Naive thymus-derived CD8-positive, alpha-beta T cell (primary cell): ENCODE results near the gene CALN1. TPM values are rescaled to one million over a fixed set of nuclear protein-coding genes. Genes with fewer than 3 reads are reported as not detected.
A peak's percentile ranks its signal among the peaks of the same experiment; 100 is the strongest.
"Not testable (repeated sequence)": the region's sequence is repeated elsewhere in the genome, so short reads cannot be mapped to it uniquely, and the experiment has no call there.

Source experiments
- ATAC-seq, 2 donors: fragments of 150-1000 bp; cut with Tn5 transposase in 1 of 2; sonication (Bioruptor Pico), chemical (Tn5 transposase) in 1 of 2; 1 replicate in 1 of 2; 2 replicates in 1 of 2; pipeline ENCODE4 v1.10.0; 2021; ENCODE audit warnings: mild to moderate bottlenecking in 2 of 2, moderate library complexity in 2 of 2
- POLR2A ChIA-PET: fragments of 350-600 bp; sonication (Branson Sonifier 250); formaldehyde crosslinking; loops from one replicate; lab custom pipeline; 2021; ENCODE audit warnings: antibody characterized with exemption; lab: Charles Lee
- DNase-seq, 10 donors: peaks; one replicate each; pipeline versions ENCODE4 v3.0.0 to v3.0.0-alpha.2; 2020 to 2022
- H3K27ac Mint-ChIP-seq, 10 donors: one replicate each; pipeline ENCODE4 v1.8.0; 2020 to 2022; ENCODE audit warnings: mild to moderate bottlenecking in 10 of 10, mixed read lengths in 10 of 10, moderate library complexity in 4 of 10, inconsistent platforms in 1 of 10
- H3K27me3 Mint-ChIP-seq, 5 donors: one replicate each; pipeline ENCODE4 v1.8.0; 2021 to 2022; ENCODE audit warnings: mixed read lengths in 5 of 5
- H3K36me3 Mint-ChIP-seq, 3 donors: one replicate each; pipeline ENCODE4 v1.8.0; 2020 to 2022; ENCODE audit warnings: mixed read lengths in 3 of 3, mild to moderate bottlenecking in 2 of 3, inconsistent platforms in 1 of 3
- H3K4me1 Mint-ChIP-seq, 4 donors: one replicate each; pipeline ENCODE4 v1.8.0; 2021 to 2022; ENCODE audit warnings: mixed read lengths in 4 of 4
- H3K4me3 Mint-ChIP-seq, 10 donors: one replicate each; pipeline ENCODE4 v1.8.0; 2020 to 2022; ENCODE audit warnings: mild to moderate bottlenecking in 10 of 10, mixed read lengths in 10 of 10, moderate library complexity in 6 of 10, inconsistent platforms in 1 of 10
- H3K9me3 Mint-ChIP-seq, 9 donors: one replicate each; pipeline ENCODE4 v1.8.0; 2020 to 2022; ENCODE audit warnings: mixed read lengths in 9 of 9, mild to moderate bottlenecking in 3 of 9, inconsistent platforms in 1 of 9, moderate library complexity in 1 of 9
- polyA plus RNA-seq, 3 donors: library from polyadenylated mRNA; unstranded; fragments of 300-500 nt; fragmentation: Illumina TruSeq; gene quantifications; one replicate each; pipeline ENCODE4 v1.2.3, GENCODE V29; 2021
- total RNA-seq, 8 experiments: library from RNA in 2 of 8; stranded (reverse) in 2 of 8; gene quantifications; one replicate each; pipeline ENCODE4 v1.2.3 and lab custom pipeline; 2021 to 2026

Gene CALN1
- total and polyA plus RNA-seq, 5 experiments from 2014 or later = 0.15 TPM; not detected in 4

GRCh38 chr7:72092769-72093168 lies 319.4 kb downstream of the CALN1 start:
- ATAC-seq (no peak), DNase-seq (no peak)
- H3K4me1 Mint-ChIP-seq = no peaks in the 10 kb centered on the region
- H3K36me3 Mint-ChIP-seq = no peaks in the 10 kb centered on the region
- H3K4me3 Mint-ChIP-seq = no peak overlapping the region
- H3K9me3 Mint-ChIP-seq = peaks cover 0 to 12% (median 4%) of the 10 kb centered on the region in 9 donors
- no peak overlapping the region for H3K27ac Mint-ChIP-seq
- POLR2A ChIA-PET = no interaction called here
- no peaks in the 10 kb centered on the region for H3K27me3 Mint-ChIP-seq

DNA sequence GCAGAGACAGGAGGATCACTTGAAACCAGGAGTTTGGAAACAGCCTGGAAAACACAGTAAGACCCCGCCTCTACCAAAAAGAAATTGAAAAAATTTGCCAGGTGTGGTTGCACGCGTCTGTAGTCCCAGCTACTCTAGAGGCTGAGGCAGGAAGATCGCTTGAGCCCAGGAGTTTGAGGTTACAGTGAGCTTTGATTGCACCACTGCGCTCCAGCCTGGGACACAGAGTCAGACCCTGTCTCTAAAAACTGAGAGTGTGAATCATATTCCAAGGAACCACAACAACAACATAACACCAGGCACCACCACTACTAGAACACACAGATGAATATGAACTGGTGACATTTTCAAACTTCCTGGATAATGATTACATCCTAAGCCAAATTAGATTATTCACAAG lies 324.2 kb downstream of the CALN1 start:
- Mint-ChIP-seq H3K4me1 (no peaks in the 10 kb centered on the region), H3K27ac (no peak overlapping the region), H3K36me3 (no peaks in the 10 kb centered on the region), H3K27me3 (no peaks in the 10 kb centered on the region), H3K9me3 (peaks cover 0 to 10% (median 4%) of the 10 kb centered on the region in 9 donors), H3K4me3 (no peak overlapping the region)
- POLR2A ChIA-PET = no interaction called here
- ATAC-seq = no peak
- DNase-seq = no peak

GRCh38 chr7:72080865-72081510 lies 331.1 kb downstream of the CALN1 start:
- Mint-ChIP-seq H3K9me3 (peaks cover 0 to 4% (median 0%) of the 10 kb centered on the region in 9 donors), H3K4me1 (peaks cover 0 to 4% (median 0%) of the 10 kb centered on the region in 4 donors), H3K27ac (no peak overlapping the region), H3K36me3 (no peaks in the 10 kb centered on the region), H3K4me3 (no peak overlapping the region), H3K27me3 (no peaks in the 10 kb centered on the region)
- no peak for ATAC-seq
- no peak for DNase-seq
- POLR2A ChIA-PET = no interaction called here

DNA sequence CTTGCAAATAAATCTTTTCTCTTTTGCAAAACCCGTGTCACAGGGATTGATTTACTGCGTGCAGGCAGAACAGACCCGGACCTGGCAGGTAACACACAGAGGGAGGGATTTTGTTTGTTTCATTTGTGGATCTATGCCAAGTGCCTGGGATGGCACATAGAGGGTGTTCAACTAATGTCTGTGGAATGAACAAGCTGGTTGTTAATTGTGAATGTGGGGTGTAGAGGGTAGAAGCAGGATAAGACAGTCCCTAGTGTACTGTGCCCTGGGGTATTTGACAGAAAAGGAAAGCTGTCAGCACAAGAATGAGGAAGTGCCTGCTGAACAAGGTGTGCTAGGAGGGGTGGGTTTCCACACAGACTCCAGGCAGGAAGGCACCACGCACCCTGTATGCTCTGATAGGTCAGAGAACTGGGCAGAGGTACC lies 331.8 kb downstream of the CALN1 start:
- Mint-ChIP-seq H3K36me3 (no peaks in the 10 kb centered on the region), H3K27ac (peak overlapping the region in 1 of 10 donors; percentile 65), H3K9me3 (peaks cover 0 to 8% (median 0%) of the 10 kb centered on the region in 9 donors), H3K4me1 (peaks cover 0 to 4% (median 0%) of the 10 kb centered on the region in 4 donors), H3K27me3 (no peaks in the 10 kb centered on the region), H3K4me3 (no peak overlapping the region)
- DNase-seq = no peak
- POLR2A ChIA-PET = no interaction called here
- no peak for ATAC-seq

DNA sequence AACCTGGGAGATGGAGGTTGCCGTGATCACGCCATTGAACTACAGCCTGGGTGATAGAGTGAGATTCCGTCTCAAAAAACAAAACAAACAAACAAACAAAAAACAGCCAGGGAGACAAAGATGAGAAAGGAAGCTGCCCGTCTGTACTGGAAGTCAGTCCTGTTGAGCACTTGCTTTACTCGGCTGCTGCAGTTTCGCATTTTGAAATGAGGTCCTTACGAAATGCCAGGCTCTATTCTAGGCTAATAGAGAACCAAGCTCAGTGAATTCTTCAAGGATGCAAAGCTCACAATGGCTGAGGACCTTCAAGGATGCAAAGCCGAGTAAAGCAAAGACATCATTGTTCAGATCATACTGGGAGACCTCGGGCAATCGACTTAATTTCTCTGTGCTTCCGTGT lies 333.3 kb downstream of the CALN1 start:
- Mint-ChIP-seq H3K9me3 (peaks cover 0 to 9% (median 2%) of the 10 kb centered on the region in 9 donors), H3K4me3 (no peak overlapping the region), H3K4me1 (peaks cover 0 to 4% (median 0%) of the 10 kb centered on the region in 4 donors), H3K27me3 (no peaks in the 10 kb centered on the region), H3K36me3 (peaks cover 0 to 3% (median 0%) of the 10 kb centered on the region in 3 donors), H3K27ac (no peak overlapping the region)
- no peak for DNase-seq
- POLR2A ChIA-PET = no interaction called here
- ATAC-seq = no peak

DNA sequence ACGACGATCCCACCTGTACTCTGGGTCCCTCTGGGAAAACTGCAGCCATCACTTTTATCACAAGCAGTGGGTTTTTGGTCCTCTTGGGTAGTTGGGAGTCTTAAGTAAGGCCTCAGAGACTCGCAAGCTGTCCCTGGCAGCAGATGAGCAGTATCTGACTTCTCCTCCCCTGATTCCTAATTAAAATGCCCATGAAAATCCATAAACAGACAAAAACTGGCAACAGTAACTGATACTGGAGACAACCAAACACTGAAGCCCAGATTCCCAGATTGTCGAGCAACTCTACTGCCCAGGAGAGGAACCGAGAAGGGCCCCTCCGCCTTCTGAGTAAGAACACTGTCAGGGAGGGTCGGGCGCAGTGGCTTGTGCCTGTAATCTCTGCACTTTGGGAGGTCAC lies 333.8 kb downstream of the CALN1 start:
- H3K9me3 Mint-ChIP-seq = peaks cover 0 to 10% (median 6%) of the 10 kb centered on the region in 9 donors
- no peak overlapping the region for H3K27ac Mint-ChIP-seq
- POLR2A ChIA-PET = no interaction called here
- H3K4me3 Mint-ChIP-seq = no peak overlapping the region
- H3K36me3 Mint-ChIP-seq = peaks cover 0 to 4% (median 0%) of the 10 kb centered on the region in 3 donors
- ATAC-seq (no peak), DNase-seq (no peak)
- peaks cover 0 to 4% (median 0%) of the 10 kb centered on the region in 4 donors for H3K4me1 Mint-ChIP-seq
- no peaks in the 10 kb centered on the region for H3K27me3 Mint-ChIP-seq

DNA sequence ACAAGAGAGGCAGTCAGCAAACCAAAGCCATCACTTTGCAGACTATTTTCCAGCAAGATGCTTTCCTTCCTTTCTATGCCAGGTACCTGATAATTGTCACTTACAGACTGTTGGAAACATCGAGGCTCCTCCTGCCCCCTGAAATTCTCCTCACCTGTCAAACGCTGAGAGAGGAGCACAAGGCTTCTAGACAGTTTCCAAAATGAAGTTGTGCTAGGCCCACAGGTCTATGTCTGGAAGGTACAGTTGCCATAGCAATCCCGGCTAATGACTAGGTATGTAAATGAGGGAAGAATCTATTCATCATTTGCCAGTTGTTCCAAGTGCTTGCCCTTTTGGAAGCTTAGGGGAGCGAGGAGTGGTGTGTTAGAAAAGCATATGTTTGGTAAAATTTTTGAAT lies 334.4 kb downstream of the CALN1 start:
- Mint-ChIP-seq H3K4me3 (no peak overlapping the region), H3K27me3 (no peaks in the 10 kb centered on the region), H3K9me3 (peaks cover 0 to 12% (median 7%) of the 10 kb centered on the region in 9 donors), H3K4me1 (peaks cover 0 to 4% (median 0%) of the 10 kb centered on the region in 4 donors), H3K36me3 (peaks cover 0 to 4% (median 3%) of the 10 kb centered on the region in 3 donors), H3K27ac (no peak overlapping the region)
- ATAC-seq = no peak
- DNase-seq = no peak
- POLR2A ChIA-PET = no interaction called here

DNA sequence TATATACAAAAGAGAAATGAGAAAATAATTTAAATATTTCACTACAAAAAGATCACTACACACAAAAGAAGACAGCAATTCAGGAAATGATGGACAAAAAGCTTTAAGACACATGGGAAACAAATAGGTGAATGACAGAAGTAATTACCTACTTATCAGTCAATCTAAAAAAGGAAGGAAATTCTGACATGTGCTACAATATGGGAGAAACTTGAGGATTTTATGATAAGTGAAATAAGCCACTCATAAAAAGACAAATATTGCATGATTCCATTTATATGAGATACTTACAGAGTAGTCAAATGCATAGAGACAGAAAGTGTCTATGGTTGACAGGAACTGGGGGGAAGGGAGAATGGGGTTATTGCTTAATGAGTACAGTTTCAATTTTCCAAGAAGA lies 339.2 kb downstream of the CALN1 start:
- peaks cover 0 to 18% (median 4%) of the 10 kb centered on the region in 3 donors for H3K36me3 Mint-ChIP-seq
- DNase-seq (no peak), ATAC-seq (no peak)
- H3K4me3 Mint-ChIP-seq = no peak overlapping the region
- peaks cover 0 to 3% (median 0%) of the 10 kb centered on the region in 5 donors for H3K27me3 Mint-ChIP-seq
- H3K9me3 Mint-ChIP-seq = peaks cover 10 to 37% (median 26%) of the 10 kb centered on the region in 9 donors
- POLR2A ChIA-PET = no interaction called here
- H3K27ac Mint-ChIP-seq = no peak overlapping the region
- no peaks in the 10 kb centered on the region for H3K4me1 Mint-ChIP-seq

DNA sequence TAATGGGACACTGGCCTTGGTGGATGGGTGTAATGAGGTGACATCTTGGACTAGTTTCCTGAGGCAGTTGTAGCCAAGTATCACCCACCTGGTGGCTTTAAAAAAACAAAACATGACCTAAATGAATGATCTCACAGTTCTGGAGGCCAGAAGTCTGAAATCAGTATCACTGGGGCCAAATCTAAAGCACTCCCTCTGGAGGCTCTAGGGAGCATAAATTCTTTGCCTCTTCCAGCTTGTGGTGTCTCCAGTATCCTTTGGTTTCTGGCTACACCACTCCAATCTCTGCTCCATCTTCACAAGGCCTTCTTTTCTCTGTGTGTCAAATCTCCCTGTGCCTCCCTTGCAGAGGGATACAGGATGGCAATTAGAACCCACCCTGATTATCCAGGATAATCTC lies 342.9 kb downstream of the CALN1 start:
- POLR2A ChIA-PET = no interaction called here
- peaks cover 0 to 18% (median 4%) of the 10 kb centered on the region in 3 donors for H3K36me3 Mint-ChIP-seq
- ATAC-seq = no peak

DNA sequence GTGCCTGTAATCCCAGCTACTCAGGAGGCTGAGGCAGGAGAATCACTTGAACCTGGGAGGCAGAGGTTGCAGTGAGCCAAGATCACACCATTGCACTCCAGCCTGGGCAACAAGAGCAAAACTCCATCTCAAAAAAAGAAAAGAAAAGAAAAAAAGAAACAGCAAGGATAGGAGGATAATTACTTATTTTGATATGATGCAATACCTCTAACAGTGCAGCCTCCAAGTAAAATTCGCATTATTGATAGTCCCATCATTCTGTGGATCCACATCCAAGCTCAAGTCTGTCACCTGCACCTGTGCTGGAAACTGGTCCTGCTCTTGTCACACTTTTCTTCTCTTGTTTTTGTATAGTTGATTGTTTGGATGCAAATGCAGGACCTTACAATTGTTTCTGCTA lies 346.4 kb downstream of the CALN1 start:
- H3K27ac Mint-ChIP-seq, ATAC-seq, DNase-seq, H3K36me3 Mint-ChIP-seq, H3K27me3 Mint-ChIP-seq, POLR2A ChIA-PET, H3K4me1 Mint-ChIP-seq, H3K4me3 Mint-ChIP-seq: not testable (repeated sequence)
- peaks cover 1 to 13% (median 10%) of the 10 kb centered on the region in 9 donors for H3K9me3 Mint-ChIP-seq

More for the DNA sequence above, 342.9 kb downstream of the CALN1 start:
- H3K9me3 Mint-ChIP-seq = peaks cover 8 to 37% (median 26%) of the 10 kb centered on the region in 9 donors
- H3K27me3 Mint-ChIP-seq = peaks cover 0 to 3% (median 0%) of the 10 kb centered on the region in 5 donors
- no peak overlapping the region for H3K4me3 Mint-ChIP-seq
- no peaks in the 10 kb centered on the region for H3K4me1 Mint-ChIP-seq
- no peak for DNase-seq
- no peak overlapping the region for H3K27ac Mint-ChIP-seq

DNA sequence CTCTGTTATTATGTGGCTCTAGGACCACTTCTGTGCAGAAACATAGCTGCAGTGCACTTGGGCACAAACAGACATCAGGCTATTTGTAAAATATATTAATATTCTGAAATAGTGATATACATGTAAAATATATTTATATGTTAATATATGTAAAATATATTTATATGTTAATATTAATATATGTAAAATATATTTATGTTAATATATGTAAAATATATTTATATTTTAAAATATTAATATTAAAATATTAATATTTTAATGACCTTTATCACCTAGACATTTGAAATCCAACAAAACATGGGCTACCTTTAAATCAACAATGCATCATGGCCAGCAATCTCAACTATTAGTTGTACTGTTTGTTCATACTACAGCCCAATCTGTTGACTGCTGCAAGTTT lies 347.2 kb downstream of the CALN1 start:
- Mint-ChIP-seq H3K9me3 (peaks cover 0 to 12% (median 5%) of the 10 kb centered on the region in 9 donors), H3K36me3 (peaks cover 0 to 5% (median 0%) of the 10 kb centered on the region in 3 donors), H3K4me3 (no peak overlapping the region), H3K27ac (no peak overlapping the region), H3K4me1 (no peaks in the 10 kb centered on the region), H3K27me3 (no peaks in the 10 kb centered on the region)
- POLR2A ChIA-PET = no interaction called here
- DNase-seq = no peak
- no peak for ATAC-seq

DNA sequence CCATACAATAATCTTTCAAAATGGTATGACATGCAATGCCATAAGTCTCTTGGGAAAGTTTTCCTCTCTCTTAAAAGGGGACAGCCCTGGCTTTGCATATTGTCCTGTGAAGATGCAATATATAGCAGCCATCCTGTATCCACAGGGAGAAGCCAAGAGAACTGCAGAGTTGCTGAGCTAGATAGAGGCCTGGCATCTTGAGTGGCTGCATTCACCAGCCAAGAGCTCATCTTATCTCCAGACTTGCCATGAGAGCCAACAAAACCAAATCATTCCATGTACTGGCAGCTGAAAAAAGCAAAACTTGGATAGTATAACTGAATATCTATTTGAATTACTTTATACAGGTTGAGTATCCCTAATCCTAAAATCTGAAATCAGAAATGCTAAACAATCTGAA lies 348.8 kb downstream of the CALN1 start:
- Mint-ChIP-seq H3K4me3 (no peak overlapping the region), H3K27ac (no peak overlapping the region), H3K27me3 (no peaks in the 10 kb centered on the region), H3K36me3 (peaks cover 0 to 5% (median 0%) of the 10 kb centered on the region in 3 donors), H3K4me1 (peaks cover 0 to 2% (median 0%) of the 10 kb centered on the region in 4 donors), H3K9me3 (peaks cover 0 to 12% (median 4%) of the 10 kb centered on the region in 9 donors)
- POLR2A ChIA-PET = no interaction called here
- ATAC-seq (no peak), DNase-seq (no peak)

GRCh38 chr7:72062666-72063065 lies 349.5 kb downstream of the CALN1 start:
- no peak for ATAC-seq
- H3K27ac Mint-ChIP-seq = no peak overlapping the region
- POLR2A ChIA-PET = no interaction called here

More at GRCh38 chr7:72062666-72063065, 349.5 kb downstream of the CALN1 start:
- DNase-seq = no peak
- Mint-ChIP-seq H3K4me1 (peaks cover 0 to 6% (median 4%) of the 10 kb centered on the region in 4 donors), H3K9me3 (peaks cover 0 to 12% (median 4%) of the 10 kb centered on the region in 9 donors), H3K36me3 (peaks cover 0 to 8% (median 0%) of the 10 kb centered on the region in 3 donors), H3K27me3 (no peaks in the 10 kb centered on the region), H3K4me3 (no peak overlapping the region)
